Gastrocnemius medialis (tissue), 4 donors: ENCODE data around the gene CDC42EP3. TPM values are rescaled to one million over a fixed set of nuclear protein-coding genes. Genes with fewer than 3 reads are reported as not detected.

Experiments
- ATAC-seq, 2 donors: fragments of 150-250 bp; one replicate each; pipeline ENCODE4 v1.9.1; 2016
- DNase-seq, 2 donors: peaks; one replicate each; pipeline ENCODE4 v3.0.0-alpha.2; 2019
- H3K27ac ChIP-seq, 4 donors: fragments of 200-600 bp; sonication (generic); 1 replicate in 1 of 4; 2 replicates in 3 of 4; pipeline ENCODE4 v1.5.1; 2016 to 2018; ENCODE audit warnings: mild to moderate bottlenecking in 2 of 4, moderate library complexity in 1 of 4
- H3K27me3 ChIP-seq, 3 donors: fragments of 200-600 bp; sonication (generic) in 2 of 3; 1 replicate in 1 of 3; 2 replicates in 2 of 3; pipeline versions ENCODE4 v1.5.1 to v1.6.0; 2016 to 2019; ENCODE audit warnings: mild to moderate bottlenecking in 1 of 3, moderate library complexity in 1 of 3
- H3K36me3 ChIP-seq, 2 donors: fragments of 200-600 bp; sonication (generic) in 1 of 2; one replicate each; pipeline ENCODE4 v1.5.1; 2017 to 2018
- H3K4me1 ChIP-seq, 2 donors: fragments of 200-600 bp; sonication (generic) in 1 of 2; one replicate each; pipeline ENCODE4 v1.5.1; 2016 to 2017; ENCODE audit warnings: mild to moderate bottlenecking in 2 of 2
- H3K4me3 ChIP-seq, 4 donors: fragments of 200-600 bp; sonication (generic) in 3 of 4; 1 replicate in 1 of 4; 2 replicates in 3 of 4; pipeline ENCODE4 v1.5.1; 2016 to 2019; ENCODE audit warnings: mild to moderate bottlenecking in 2 of 4
- H3K9me3 ChIP-seq, 3 donors: fragments of 200-600 bp; sonication (generic) in 2 of 3; 1 replicate in 1 of 3; 2 replicates in 2 of 3; pipeline ENCODE4 v1.5.1; 2016 to 2019
- POLR2A ChIP-seq, 2 donors: fragments of 450-650 bp; IDR thresholded peaks; one replicate each; pipeline ENCODE4 v1.6.1; 2017; ENCODE audit warnings: antibody characterized with exemption in 2 of 2, mild to moderate bottlenecking in 2 of 2, moderate library complexity in 2 of 2
- in situ Hi-C, 4 donors: fragments of 200-750 bp; cut with MboI; loops; one replicate each; pipeline versions ENCODE4 v1.15.0 to v1.8.0; 2017; ENCODE audit warnings: low sequenced_read_pairs in 4 of 4
- intact Hi-C: fragments of 100-400 bp; cut with DNase I; formaldehyde crosslinking; loops from one replicate; pipeline ENCODE4 v1.15.1; 2023; ENCODE audit warnings: low total_unique reads
- total RNA-seq, 4 donors: library from RNA; depleted of rRNA; stranded (reverse); fragments of >200 nt; gene quantifications; one replicate each; pipeline versions ENCODE4 v1.1.0 to v1.2.3, GENCODE V29; 2016
- TF ChIP-seq, protein P1 (sequence below), 5 experiments: fragments of 450-650 bp in 3 of 5; fragments of 200-600 bp in 2 of 5; sonication (generic) in 2 of 5; IDR thresholded peaks in 4 of 5; conservative IDR thresholded peaks in 1 of 5; 1 replicate in 4 of 5; 2 replicates in 1 of 5; pipeline ENCODE4 v1.5.1; 2016 to 2019; ENCODE audit warnings: antibody characterized with exemption in 5 of 5, mild to moderate bottlenecking in 3 of 5, moderate library complexity in 3 of 5

Gene CDC42EP3
- total RNA-seq, 4 donors from 2014 or later, result 20.0 to 90.6 (median 57.2) TPM

DNA sequence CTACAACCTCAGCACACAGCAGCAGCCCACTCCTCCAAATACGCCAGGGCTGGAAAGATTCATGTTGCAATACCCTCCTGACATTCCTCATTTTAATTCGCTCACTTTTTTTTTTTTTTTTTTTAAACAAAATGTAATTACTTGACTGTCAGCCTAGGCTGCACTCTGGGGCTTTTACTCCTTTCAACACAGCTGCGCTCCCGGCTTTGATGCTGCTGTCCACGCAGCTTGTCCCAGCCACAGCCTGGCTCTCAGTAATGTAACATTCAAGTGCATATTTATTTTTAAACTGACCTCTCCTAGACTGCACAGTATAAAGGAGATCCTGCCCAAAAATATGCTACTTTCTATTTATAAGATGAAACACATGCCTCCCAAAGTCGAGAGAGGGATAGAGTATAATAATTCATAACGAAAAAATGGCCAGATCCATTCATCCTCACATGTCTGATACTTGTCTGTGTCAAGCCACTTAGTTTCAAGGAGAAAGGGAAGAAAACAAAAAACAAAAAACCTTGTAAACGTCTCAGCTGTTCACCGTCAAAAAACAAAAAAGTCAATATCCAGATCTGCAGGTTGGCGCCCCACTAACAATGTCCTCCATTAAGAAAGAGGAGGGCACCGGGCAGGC is 949 bp downstream of the CDC42EP3 start:
- intact Hi-C loops, result loop anchor here (1.0 to 10.0 kb wide), 5 partner anchors 15 to 166 kb away; no protein-coding TSS in a partner anchor
- no peak for DNase-seq

DNA sequence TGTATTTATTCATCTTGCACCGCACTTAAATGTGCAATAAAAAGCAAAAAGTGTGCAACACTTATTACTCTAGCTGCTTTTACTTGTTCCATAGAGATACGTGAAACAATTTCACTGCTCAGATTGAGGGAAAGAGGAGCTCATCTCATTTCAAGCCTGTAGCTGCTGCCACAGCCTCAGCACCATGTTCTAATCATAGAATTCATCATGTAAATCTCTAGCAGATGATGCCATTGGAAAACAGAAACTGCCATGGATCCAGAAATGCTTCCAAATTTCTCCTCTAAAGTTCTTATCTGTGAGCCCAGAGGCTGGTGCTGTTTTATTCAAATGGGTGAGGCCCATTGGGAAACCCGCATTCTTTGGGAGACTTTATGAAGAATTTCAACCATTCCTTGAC is 2.0 kb downstream of the CDC42EP3 start:
- intact Hi-C loops, result no loop called here
- H3K27ac ChIP-seq, result peak overlapping the region; percentile 98 to 100 (median 100)
- in situ Hi-C loops, result loop anchor here in 1 of 4 donors (25.0 kb wide), 1 partner anchor 257 kb away; no protein-coding TSS in a partner anchor

More for the DNA sequence above, 949 bp downstream of the CDC42EP3 start:
- H3K27me3 ChIP-seq, result no peaks in the 10 kb centered on the region
- peak overlapping the region; percentile 98 to 100 (median 100) for H3K27ac ChIP-seq
- TF ChIP-seq, protein P1, sequence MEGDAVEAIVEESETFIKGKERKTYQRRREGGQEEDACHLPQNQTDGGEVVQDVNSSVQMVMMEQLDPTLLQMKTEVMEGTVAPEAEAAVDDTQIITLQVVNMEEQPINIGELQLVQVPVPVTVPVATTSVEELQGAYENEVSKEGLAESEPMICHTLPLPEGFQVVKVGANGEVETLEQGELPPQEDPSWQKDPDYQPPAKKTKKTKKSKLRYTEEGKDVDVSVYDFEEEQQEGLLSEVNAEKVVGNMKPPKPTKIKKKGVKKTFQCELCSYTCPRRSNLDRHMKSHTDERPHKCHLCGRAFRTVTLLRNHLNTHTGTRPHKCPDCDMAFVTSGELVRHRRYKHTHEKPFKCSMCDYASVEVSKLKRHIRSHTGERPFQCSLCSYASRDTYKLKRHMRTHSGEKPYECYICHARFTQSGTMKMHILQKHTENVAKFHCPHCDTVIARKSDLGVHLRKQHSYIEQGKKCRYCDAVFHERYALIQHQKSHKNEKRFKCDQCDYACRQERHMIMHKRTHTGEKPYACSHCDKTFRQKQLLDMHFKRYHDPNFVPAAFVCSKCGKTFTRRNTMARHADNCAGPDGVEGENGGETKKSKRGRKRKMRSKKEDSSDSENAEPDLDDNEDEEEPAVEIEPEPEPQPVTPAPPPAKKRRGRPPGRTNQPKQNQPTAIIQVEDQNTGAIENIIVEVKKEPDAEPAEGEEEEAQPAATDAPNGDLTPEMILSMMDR (IDR thresholded peaks at IDR 0.05 in 4 of 5, conservative IDR thresholded peaks at IDR 0.05 in 1 of 5), result no peak
- TF ChIP-seq POLR2A (IDR thresholded peaks at IDR 0.05), result no peak
- no peaks in the 10 kb centered on the region for H3K9me3 ChIP-seq
- H3K36me3 ChIP-seq, result no peaks in the 10 kb centered on the region
- H3K4me3 ChIP-seq, result peak overlapping the region; percentile 81 to 99 (median 95)
- no peak for ATAC-seq
- peaks cover 47 to 60% of the 10 kb centered on the region in 2 donors for H3K4me1 ChIP-seq
- in situ Hi-C loops, result loop anchor here in 1 of 4 donors (25.0 kb wide), 1 partner anchor 258 kb away; no protein-coding TSS in a partner anchor

DNA sequence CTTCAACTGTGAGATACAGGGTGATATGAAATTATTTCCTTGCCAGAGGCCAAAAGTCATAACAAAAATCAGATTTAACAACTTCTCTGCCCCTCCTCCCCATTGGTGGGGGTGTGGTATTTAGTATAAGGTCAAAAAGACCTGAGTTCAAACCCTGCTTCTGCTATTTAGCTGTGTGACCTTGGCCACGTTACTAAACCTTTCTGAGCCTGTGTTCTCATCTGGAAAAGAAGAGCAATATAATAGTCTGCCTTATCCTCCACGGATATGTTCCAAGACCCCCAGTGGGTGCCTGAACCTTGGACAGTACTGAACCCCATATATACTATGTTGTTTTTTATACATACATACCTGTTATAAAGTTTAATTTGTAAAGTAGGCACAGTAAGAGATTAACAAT is 3.7 kb downstream of the CDC42EP3 start:
- ATAC-seq (no peak), DNase-seq (no peak)
- Histone ChIP-seq H3K4me3 (peak overlapping the region; percentile 81 to 99 (median 95)), H3K9me3 (no peaks in the 10 kb centered on the region), H3K36me3 (no peaks in the 10 kb centered on the region), H3K27ac (peak overlapping the region; percentile 5 to 100 (median 76)), H3K4me1 (peaks cover 72 to 77% of the 10 kb centered on the region in 2 donors), H3K27me3 (no peaks in the 10 kb centered on the region)
- TF ChIP-seq POLR2A (IDR thresholded peaks at IDR 0.05), result no peak
- TF ChIP-seq, protein P1 (IDR thresholded peaks at IDR 0.05 in 4 of 5, conservative IDR thresholded peaks at IDR 0.05 in 1 of 5), result no peak
- in situ Hi-C loops, result loop anchor here in 1 of 4 donors (25.0 kb wide), 1 partner anchor 255 kb away; no protein-coding TSS in a partner anchor
- intact Hi-C loops, result no loop called here

More for the DNA sequence above, 2.0 kb downstream of the CDC42EP3 start:
- no peak for DNase-seq
- TF ChIP-seq, protein P1 (IDR thresholded peaks at IDR 0.05 in 4 of 5, conservative IDR thresholded peaks at IDR 0.05 in 1 of 5), result no peak
- no peak for TF ChIP-seq POLR2A (IDR thresholded peaks at IDR 0.05)
- H3K4me1 ChIP-seq, result peaks cover 57 to 69% of the 10 kb centered on the region in 2 donors
- ATAC-seq, result no peak
- no peaks in the 10 kb centered on the region for H3K36me3 ChIP-seq
- H3K27me3 ChIP-seq, result no peaks in the 10 kb centered on the region
- peak overlapping the region; percentile 81 to 99 (median 95) for H3K4me3 ChIP-seq
- no peaks in the 10 kb centered on the region for H3K9me3 ChIP-seq

DNA sequence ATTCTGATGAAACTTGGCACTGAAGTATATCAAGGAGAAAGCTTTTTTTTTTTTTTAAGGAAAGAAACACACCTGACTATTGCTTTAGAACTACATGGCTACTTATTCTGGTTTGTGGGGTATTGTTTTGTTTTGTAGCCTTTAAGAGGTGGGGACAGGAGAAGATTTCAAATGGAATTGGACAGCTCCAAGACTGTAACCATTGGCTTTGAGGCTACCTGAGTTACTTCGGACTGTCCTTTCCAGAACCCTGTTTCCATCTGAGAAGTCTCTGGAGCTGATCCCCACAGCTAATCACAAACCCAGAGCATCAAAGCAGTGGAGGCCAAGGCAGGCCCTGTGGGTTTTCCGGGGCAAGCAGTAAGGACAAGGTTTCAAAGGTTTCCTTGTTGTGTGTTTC is 4.7 kb downstream of the CDC42EP3 start:
- Histone ChIP-seq H3K27ac (peak overlapping the region; percentile 53 to 100 (median 76)), H3K4me3 (peak overlapping the region; percentile 4 to 96 (median 59)), H3K36me3 (no peaks in the 10 kb centered on the region), H3K27me3 (no peaks in the 10 kb centered on the region), H3K9me3 (no peaks in the 10 kb centered on the region), H3K4me1 (peaks cover 82 to 86% of the 10 kb centered on the region in 2 donors)
- TF ChIP-seq, protein P1 (IDR thresholded peaks at IDR 0.05 in 4 of 5, conservative IDR thresholded peaks at IDR 0.05 in 1 of 5), result no peak
- no peak for TF ChIP-seq POLR2A (IDR thresholded peaks at IDR 0.05)
- no peak for DNase-seq
- intact Hi-C loops, result no loop called here
- in situ Hi-C loops, result loop anchor here in 1 of 4 donors (25.0 kb wide), 1 partner anchor 254 kb away; no protein-coding TSS in a partner anchor
- no peak for ATAC-seq
